Measurements from ENCODE around the gene ARHGAP44. TPM values are rescaled to one million over a fixed set of nuclear protein-coding genes. Genes with fewer than 3 reads are reported as not detected.

ARHGAP44 gene
- total and polyA plus RNA-seq, 2 of the 8 experiments (the other 6 are each of a cell fraction or from before 2014, with no cell fraction given) = 6.2 to 22.2 TPM

- H3K14ac ChIP-seq (ENCODE audit: insufficient read length) = no peak overlapping the region
- no peak overlapping the region for H3K18ac ChIP-seq (ENCODE audit: extremely low read depth, low read length)
- 90% methylated on average over 4 of the region's 4 CpGs; no CpG with 5 or more reads in 1 of the 2 experiments for WGBS, 2 experiments (ENCODE audit: extremely low coverage in 1 of 2, insufficient coverage in 1 of 2, insufficient read length in 1 of 2, insufficient replicate concordance in 2 of 2, low coverage in 1 of 2, low lambda C conversion rate in 2 of 2, missing lambda C conversion rate in 1 of 2)
- H2BK12ac ChIP-seq (ENCODE audit: low read depth, low read length) = no peak overlapping the region
- no peak for DNase-seq (ENCODE audit: low read depth in 1 of 2, low spot score in 2 of 2)
- no peak overlapping the region for H2BK20ac ChIP-seq (ENCODE audit: low read length)
- no peaks in the 10 kb centered on the region for H3K27me3 ChIP-seq (replicated peaks in 1 of 4; ENCODE audit: control insufficient read depth in 3 of 4, extremely low read depth in 1 of 4, insufficient read depth in 3 of 4, low read length in 3 of 4)
- FAIRE-seq = no peak
- POLR2A ChIA-PET (ENCODE audit: partially characterized antibody) = interaction anchor here (1.2 to 3.9 kb wide), 5 partner anchors 8 to 17 kb away, joined by 4 to 13 read pairs (median 4); no protein-coding TSS in a partner anchor
- no peaks in the 10 kb centered on the region for H3K4me1 ChIP-seq (replicated peaks in 1 of 4; ENCODE audit: control insufficient read depth in 3 of 4, insufficient read depth in 4 of 4, low read length in 3 of 4)
- H4K5ac ChIP-seq (ENCODE audit: insufficient read length, low read depth, low read length) = no peak overlapping the region
- no peak overlapping the region for H2AFZ ChIP-seq (ENCODE audit: low read length)
- H3K4ac ChIP-seq (replicated peaks; ENCODE audit: insufficient read length, low read depth, low read length) = no peak overlapping the region
- H3K4me3 ChIP-seq (ENCODE audit: extremely low read depth in 1 of 4, insufficient read depth in 2 of 4, low read depth in 3 of 4, low read length in 4 of 4) = no peak overlapping the region
- no peak overlapping the region for H2AK5ac ChIP-seq (ENCODE audit: low read depth, low read length)
- peaks cover 42 to 68% (median 57%) of the 10 kb centered on the region in 4 experiments for H3K36me3 ChIP-seq (ENCODE audit: control insufficient read depth in 2 of 4, insufficient read depth in 4 of 4, low read length in 3 of 4)
- H3K79me1 ChIP-seq (ENCODE audit: low read depth, low read length) = no peaks in the 10 kb centered on the region
- no peak overlapping the region for H2BK5ac ChIP-seq (ENCODE audit: low read depth, low read length)
- CTCF ChIA-PET (ENCODE audit: partially characterized antibody) = interaction anchor here (0.5 to 2.3 kb wide), 8 partner anchors 11 to 458 kb away, joined by 3 to 11 read pairs (median 4); partner anchors contain the start of gene ELAC2
- H3K23me2 ChIP-seq (ENCODE audit: low read depth, low read length) = no peaks in the 10 kb centered on the region
- no peak overlapping the region for H4K8ac ChIP-seq (ENCODE audit: extremely low read depth, insufficient read depth, low read length)
- no peaks in the 10 kb centered on the region for H3K79me2 ChIP-seq (ENCODE audit: control insufficient read depth in 1 of 2, insufficient read depth in 2 of 2, low read length in 2 of 2)
- no peaks in the 10 kb centered on the region for H3K9me3 ChIP-seq (ENCODE audit: insufficient read depth in 2 of 2, low read depth in 1 of 2, low read length in 1 of 2)
- H3K23ac ChIP-seq (ENCODE audit: insufficient read length) = no peak overlapping the region
- H3K56ac ChIP-seq (replicated peaks; ENCODE audit: insufficient read length, low read depth, low read length) = no peak overlapping the region
- H3K27ac ChIP-seq (ENCODE audit: low read depth, low read length) = no peak overlapping the region; the same call in 1 of the 2 replicates
- H3K4me2 ChIP-seq (ENCODE audit: insufficient read depth in 1 of 2, low read depth in 2 of 2, low read length in 2 of 2) = no peak overlapping the region
- no peak overlapping the region for H4K91ac ChIP-seq (replicated peaks; ENCODE audit: insufficient read length, low read length)
- H3K9ac ChIP-seq (replicated peaks in 1 of 4; ENCODE audit: extremely low read depth in 1 of 4, low read depth in 3 of 4, low read length in 3 of 4) = no peak overlapping the region
- no peak overlapping the region for H2BK15ac ChIP-seq (ENCODE audit: low read length)
- no peak overlapping the region for H2BK120ac ChIP-seq (replicated peaks; ENCODE audit: low read depth, low read length)
- H4K20me1 ChIP-seq (replicated peaks in 1 of 2; ENCODE audit: control insufficient read depth in 1 of 2, insufficient read depth in 2 of 2, low read length in 2 of 2) = peaks cover 1 to 11% of the 10 kb centered on the region in 2 experiments
- no peak for TF ChIP-seq SAP30 (IDR thresholded peaks at IDR 0.05; ENCODE audit: insufficient read depth, insufficient replicate concordance, low read length)
- TF ChIP-seq GABPA (IDR thresholded peaks at IDR 0.05; ENCODE audit: borderline replicate concordance, insufficient read depth, low read length) = no peak
- no peak for TF ChIP-seq MAX (IDR thresholded peaks at IDR 0.05)
- no peak for TF ChIP-seq PHF8 (conservative IDR thresholded peaks at IDR 0.05; ENCODE audit: low read depth, low read length)
- TF ChIP-seq, protein P1, sequence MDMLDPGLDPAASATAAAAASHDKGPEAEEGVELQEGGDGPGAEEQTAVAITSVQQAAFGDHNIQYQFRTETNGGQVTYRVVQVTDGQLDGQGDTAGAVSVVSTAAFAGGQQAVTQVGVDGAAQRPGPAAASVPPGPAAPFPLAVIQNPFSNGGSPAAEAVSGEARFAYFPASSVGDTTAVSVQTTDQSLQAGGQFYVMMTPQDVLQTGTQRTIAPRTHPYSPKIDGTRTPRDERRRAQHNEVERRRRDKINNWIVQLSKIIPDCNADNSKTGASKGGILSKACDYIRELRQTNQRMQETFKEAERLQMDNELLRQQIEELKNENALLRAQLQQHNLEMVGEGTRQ (IDR thresholded peaks at IDR 0.05; ENCODE audit: low read length) = no peak
- TF ChIP-seq BACH1 (IDR thresholded peaks at IDR 0.05; ENCODE audit: low read length) = no peak
- TF ChIP-seq SIRT6 (IDR thresholded peaks at IDR 0.05; ENCODE audit: low read length) = no peak
- no peak for TF ChIP-seq CTBP2 (IDR thresholded peaks at IDR 0.05; ENCODE audit: borderline replicate concordance, insufficient read depth, insufficient read length, low read length)
- no peak for TF ChIP-seq POU5F1 (IDR thresholded peaks at IDR 0.05; ENCODE audit: low read depth, low read length)
- TF ChIP-seq EP300 (IDR thresholded peaks at IDR 0.05; ENCODE audit: borderline replicate concordance in 1 of 2, low read depth in 2 of 2, low read length in 2 of 2) = no peak
- TF ChIP-seq SRF (IDR thresholded peaks at IDR 0.05; ENCODE audit: low read depth, low read length) = no peak
These were observed 215.0 kb downstream of the ARHGAP44 start for GRCh38 chr17:13004336-13004735.

All from H1 (cell line).